Activated CD4-positive, alpha-beta T cell treated with anti-CD3 and anti-CD28 coated beads, Interleukin-10, Interleukin-2, amounts not matched to agents 100 ng/mL and 50 ng/mL, durations not matched to agents 16 hours and 8 hours (primary cell): ENCODE measurements around the gene SLCO2B1.

Source experiments
- DNase-seq: peaks from one replicate; pipeline ENCODE4 v3.0.0-alpha.2; 2020

Gene SLCO2B1

GRCh38 chr11:75195167-75195962 is 44.5 kb downstream of the SLCO2B1 start:
- no peak for DNase-seq

- no peak for DNase-seq
These were observed 45.5 kb downstream of the SLCO2B1 start for GRCh38 chr11:75196426-75196825.

GRCh38 chr11:75197512-75198277 is 46.8 kb downstream of the SLCO2B1 start:
- no peak for DNase-seq

GRCh38 chr11:75198278-75198973 is 47.5 kb downstream of the SLCO2B1 start:
- DNase-seq = no peak

GRCh38 chr11:75199412-75199955 is 48.6 kb downstream of the SLCO2B1 start:
- no peak for DNase-seq

- DNase-seq = no peak
These were observed 49.1 kb downstream of the SLCO2B1 start for GRCh38 chr11:75200051-75200450.

GRCh38 chr11:75200531-75200930 is 49.6 kb downstream of the SLCO2B1 start:
- DNase-seq = no peak

GRCh38 chr11:75201771-75202170 is 50.9 kb downstream of the SLCO2B1 start:
- DNase-seq = no peak

- DNase-seq = no peak
These were observed 51.3 kb downstream of the SLCO2B1 start for GRCh38 chr11:75202195-75202594.

- DNase-seq = no peak
These were observed 52.2 kb downstream of the SLCO2B1 start for GRCh38 chr11:75203138-75203537.

- no peak for DNase-seq
These were observed 52.7 kb downstream of the SLCO2B1 start for GRCh38 chr11:75203641-75204011.

GRCh38 chr11:75204012-75204674 is 53.2 kb downstream of the SLCO2B1 start:
- no peak for DNase-seq

GRCh38 chr11:75204685-75205563 is 54.0 kb downstream of the SLCO2B1 start:
- peak; percentile 84 for DNase-seq

GRCh38 chr11:75205564-75206020 is 54.7 kb downstream of the SLCO2B1 start:
- no peak for DNase-seq

GRCh38 chr11:75208446-75208845 is 57.5 kb downstream of the SLCO2B1 start:
- no peak for DNase-seq

GRCh38 chr11:75212411-75212810 is 61.5 kb downstream of the SLCO2B1 start:
- DNase-seq = no peak

GRCh38 chr11:75214411-75214821 is 63.5 kb downstream of the SLCO2B1 start:
- peak; percentile 76 for DNase-seq

GRCh38 chr11:75214843-75215242 is 63.9 kb downstream of the SLCO2B1 start:
- DNase-seq = no peak

- no peak for DNase-seq
These were observed 69.0 kb downstream of the SLCO2B1 start for GRCh38 chr11:75219869-75220268.

- no peak for DNase-seq
These were observed 73.2 kb downstream of the SLCO2B1 start for GRCh38 chr11:75223954-75224643.

- DNase-seq = no peak
These were observed 74.9 kb downstream of the SLCO2B1 start for GRCh38 chr11:75225794-75226193.
